CD8-positive, alpha-beta memory T cell (primary cell): ENCODE measurements around the gene ACTL6B. TPM values are rescaled to one million over a fixed set of nuclear protein-coding genes. Genes with fewer than 3 reads are reported as not detected.
"Not testable (repeated sequence)": the region's sequence is repeated elsewhere in the genome, so short reads cannot be mapped to it uniquely, and the experiment has no call there.

Experiments
- CTCF ChIA-PET: fragments of 350-600 bp; sonication (Branson Sonifier 250); formaldehyde crosslinking; loops from one replicate; lab custom pipeline; 2021; ENCODE audit warnings: antibody characterized with exemption; lab: Charles Lee
- POLR2A ChIA-PET: fragments of 350-600 bp; sonication (Branson Sonifier 250); formaldehyde crosslinking; loops from one replicate; lab custom pipeline; 2021; ENCODE audit warnings: antibody characterized with exemption; lab: Charles Lee
- DNase-seq, 5 donors: peaks; one replicate each; pipeline versions ENCODE4 v3.0.0 to v3.0.0-alpha.2; 2020 to 2022; ENCODE audit warnings: mixed read lengths in 1 of 5
- H3K27ac ChIP-seq: one replicate; pipeline ENCODE4 v1.7.0; 2013; ENCODE audit warnings: low read depth, mild to moderate bottlenecking, low read length, moderate library complexity
- H3K27me3 ChIP-seq: 2 replicates; pipeline ENCODE4 v1.7.0; 2013; ENCODE audit warnings: low read length, mild to moderate bottlenecking; ENCODE audit not compliant: insufficient read depth, poor library complexity, severe bottlenecking
- H3K36me3 ChIP-seq: 2 replicates; pipeline ENCODE4 v1.7.0; 2013; ENCODE audit warnings: mild to moderate bottlenecking, low read length, moderate library complexity; ENCODE audit not compliant: insufficient read depth
- H3K4me1 ChIP-seq: 2 replicates; pipeline ENCODE4 v1.7.0; 2013; ENCODE audit warnings: mild to moderate bottlenecking, low read length, moderate library complexity; ENCODE audit not compliant: insufficient read depth
- H3K4me3 ChIP-seq: 2 replicates; pipeline ENCODE4 v1.7.0; 2013; ENCODE audit warnings: mild to moderate bottlenecking, low read length
- H3K9me3 ChIP-seq: 2 replicates; pipeline ENCODE4 v1.7.0; 2013; ENCODE audit warnings: mild to moderate bottlenecking, low read length
- H3K27ac Mint-ChIP-seq, 8 donors: one replicate each; pipeline ENCODE4 v1.8.0; 2020 to 2021; ENCODE audit warnings: mixed read lengths in 8 of 8, mild to moderate bottlenecking in 6 of 8, inconsistent platforms in 3 of 8, moderate library complexity in 3 of 8
- H3K27me3 Mint-ChIP-seq, 2 donors: one replicate each; pipeline ENCODE4 v1.8.0; 2020 to 2021; ENCODE audit warnings: mixed read lengths in 2 of 2, mild to moderate bottlenecking in 1 of 2, moderate library complexity in 1 of 2
- H3K36me3 Mint-ChIP-seq, 3 donors: one replicate each; pipeline ENCODE4 v1.8.0; 2020 to 2021; ENCODE audit warnings: mixed read lengths in 3 of 3, inconsistent platforms in 1 of 3, mild to moderate bottlenecking in 1 of 3
- H3K4me1 Mint-ChIP-seq, 3 donors: one replicate each; pipeline ENCODE4 v1.8.0; 2020 to 2021; ENCODE audit warnings: mixed read lengths in 3 of 3, inconsistent platforms in 1 of 3, mild to moderate bottlenecking in 1 of 3
- H3K4me3 Mint-ChIP-seq, 7 donors: one replicate each; pipeline ENCODE4 v1.8.0; 2020 to 2021; ENCODE audit warnings: mixed read lengths in 7 of 7, mild to moderate bottlenecking in 6 of 7, moderate library complexity in 4 of 7, inconsistent platforms in 2 of 7
- H3K9me3 Mint-ChIP-seq, 5 donors: one replicate each; pipeline ENCODE4 v1.8.0; 2020 to 2022; ENCODE audit warnings: mixed read lengths in 5 of 5, mild to moderate bottlenecking in 3 of 5, moderate library complexity in 2 of 5, inconsistent platforms in 1 of 5
- polyA plus RNA-seq: library from polyadenylated mRNA; unstranded; fragments of 300-500 nt; fragmentation: Illumina TruSeq; gene quantifications from one replicate; pipeline ENCODE4 v1.2.3, GENCODE V29; 2021
- total RNA-seq, 2 experiments: library from RNA; stranded (reverse); gene quantifications; one replicate each; pipeline ENCODE4 v1.2.3, GENCODE V29; 2021

The ACTL6B gene
- total and polyA plus RNA-seq, 3 experiments from 2014 or later, result not detected

GRCh38 chr7:100667331-100668068 is 11.3 kb upstream of the ACTL6B start:
- POLR2A ChIA-PET, result interaction anchor here (0.6 to 0.7 kb wide), 2 partner anchors 189 to 1318 kb away, joined by 3 to 5 read pairs; no protein-coding TSS in a partner anchor

GRCh38 chr7:100665168-100665726 is 9.0 kb upstream of the ACTL6B start:
- no peaks in the 10 kb centered on the region for H3K9me3 ChIP-seq
- H3K4me1 ChIP-seq, result no peaks in the 10 kb centered on the region
- no peak overlapping the region for H3K27ac ChIP-seq
- no peaks in the 10 kb centered on the region for H3K27me3 ChIP-seq
- Mint-ChIP-seq H3K4me3 (no peak overlapping the region), H3K27ac (no peak overlapping the region), H3K27me3 (peaks cover 1 to 6% of the 10 kb centered on the region in 2 donors), H3K9me3 (no peaks in the 10 kb centered on the region), H3K36me3 (no peaks in the 10 kb centered on the region), H3K4me1 (no peaks in the 10 kb centered on the region)
- no peak overlapping the region for H3K4me3 ChIP-seq
- CTCF ChIA-PET, result interaction anchor here (2.1 kb wide), 1 partner anchor 40 kb away, joined by 6 read pairs; the partner anchor contains the start of gene POP7
- no peak for DNase-seq
- POLR2A ChIA-PET, result no interaction called here
- no peaks in the 10 kb centered on the region for H3K36me3 ChIP-seq

More at GRCh38 chr7:100667331-100668068, 11.3 kb upstream of the ACTL6B start:
- Histone ChIP-seq H3K9me3 (no peaks in the 10 kb centered on the region), H3K36me3 (no peaks in the 10 kb centered on the region), H3K4me3 (no peak overlapping the region), H3K4me1 (no peaks in the 10 kb centered on the region), H3K27ac (no peak overlapping the region), H3K27me3 (no peaks in the 10 kb centered on the region)
- H3K27ac Mint-ChIP-seq, result peak overlapping the region in 1 of 8 donors; percentile 92
- no peaks in the 10 kb centered on the region for H3K4me1 Mint-ChIP-seq
- H3K36me3 Mint-ChIP-seq, result no peaks in the 10 kb centered on the region
- H3K4me3 Mint-ChIP-seq, result no peak overlapping the region
- CTCF ChIA-PET, result interaction anchor here (0.7 to 2.1 kb wide), 4 partner anchors 13 to 79 kb away, joined by 3 to 6 read pairs (median 3); partner anchors contain the start of gene POP7
- no peak for DNase-seq
- no peaks in the 10 kb centered on the region for H3K9me3 Mint-ChIP-seq
- H3K27me3 Mint-ChIP-seq, result no peaks in the 10 kb centered on the region

GRCh38 chr7:100662194-100662776 is 6.0 kb upstream of the ACTL6B start:
- not testable (repeated sequence) for H3K4me1 Mint-ChIP-seq, H3K36me3 Mint-ChIP-seq, H3K27me3 ChIP-seq, H3K36me3 ChIP-seq, H3K9me3 Mint-ChIP-seq, DNase-seq, H3K4me3 Mint-ChIP-seq, H3K27ac Mint-ChIP-seq, H3K4me3 ChIP-seq, H3K27ac ChIP-seq, H3K4me1 ChIP-seq, H3K9me3 ChIP-seq
- CTCF ChIA-PET, result interaction anchor here (2.0 kb wide), 1 partner anchor 30 kb away, joined by 5 read pairs; no protein-coding TSS in a partner anchor
- POLR2A ChIA-PET, result interaction anchor here (0.6 kb wide), 1 partner anchor 47 kb away, joined by 3 read pairs; no protein-coding TSS in a partner anchor
- H3K27me3 Mint-ChIP-seq, result peaks cover 15 to 26% of the 10 kb centered on the region in 2 donors

- H3K27me3 ChIP-seq, result peaks cover 21% of the 10 kb centered on the region
- Mint-ChIP-seq H3K36me3 (peaks cover 0 to 5% (median under 1%) of the 10 kb centered on the region in 3 donors), H3K9me3 (peaks cover 0 to 1% (median 0%) of the 10 kb centered on the region in 5 donors), H3K27ac (peak overlapping the region in 2 of 8 donors; percentile 21 to 91), H3K4me3 (no peak overlapping the region), H3K4me1 (peaks cover 0 to 6% (median 2%) of the 10 kb centered on the region in 3 donors), H3K27me3 (peaks cover 61 to 62% of the 10 kb centered on the region in 2 donors)
- no peaks in the 10 kb centered on the region for H3K36me3 ChIP-seq
- H3K4me3 ChIP-seq, result no peak overlapping the region
- ChIA-PET POLR2A (no interaction called here), CTCF (no interaction called here)
- H3K9me3 ChIP-seq, result no peaks in the 10 kb centered on the region
- DNase-seq, result no peak
- no peak overlapping the region for H3K27ac ChIP-seq
- no peaks in the 10 kb centered on the region for H3K4me1 ChIP-seq
These were observed 1.1 kb downstream of the ACTL6B start for GRCh38 chr7:100654908-100655831.

- POLR2A ChIA-PET, result no interaction called here
- H3K9me3 ChIP-seq, result no peaks in the 10 kb centered on the region
- Mint-ChIP-seq H3K4me3 (no peak overlapping the region), H3K9me3 (peaks cover 0 to 1% (median 0%) of the 10 kb centered on the region in 5 donors), H3K36me3 (peaks cover 0 to 7% (median 3%) of the 10 kb centered on the region in 3 donors), H3K4me1 (peaks cover 0 to 4% (median 2%) of the 10 kb centered on the region in 3 donors), H3K27me3 (peaks cover 44 to 47% of the 10 kb centered on the region in 2 donors), H3K27ac (peak overlapping the region in 1 of 8 donors; percentile 8)
- no peaks in the 10 kb centered on the region for H3K36me3 ChIP-seq
- no peak for DNase-seq
- CTCF ChIA-PET, result no interaction called here
- H3K27me3 ChIP-seq, result peaks cover 5% of the 10 kb centered on the region
- no peak overlapping the region for H3K27ac ChIP-seq
- no peak overlapping the region for H3K4me3 ChIP-seq
- H3K4me1 ChIP-seq, result no peaks in the 10 kb centered on the region
These were observed 6.3 kb downstream of the ACTL6B start for GRCh38 chr7:100649826-100650565.

GRCh38 chr7:100642534-100642907 is 13.7 kb downstream of the ACTL6B start:
- ChIA-PET CTCF (interaction anchor here (1.0 kb wide), 2 partner anchors 8 to 10 kb away, joined by 3 to 5 read pairs; no protein-coding TSS in a partner anchor), POLR2A (no interaction called here)
- Mint-ChIP-seq H3K4me3 (no peak overlapping the region), H3K9me3 (no peaks in the 10 kb centered on the region), H3K27me3 (peaks cover 6 to 10% of the 10 kb centered on the region in 2 donors), H3K27ac (no peak overlapping the region), H3K36me3 (no peaks in the 10 kb centered on the region), H3K4me1 (no peaks in the 10 kb centered on the region)
- no peaks in the 10 kb centered on the region for H3K27me3 ChIP-seq
- no peak overlapping the region for H3K4me3 ChIP-seq
- no peak overlapping the region for H3K27ac ChIP-seq
- H3K9me3 ChIP-seq, result no peaks in the 10 kb centered on the region
- DNase-seq, result no peak
- H3K36me3 ChIP-seq, result no peaks in the 10 kb centered on the region
- no peaks in the 10 kb centered on the region for H3K4me1 ChIP-seq
